Esophagus squamous epithelium (tissue), 4 donors: ENCODE data around the gene MYO9B.
"Not testable (repeated sequence)": the region's sequence is repeated elsewhere in the genome, so short reads cannot be mapped to it uniquely, and the experiment has no call there.

Experiments used
- CTCF ChIP-seq, 6 experiments: fragments of 450-650 bp in 4 of 6; fragments of 200-600 bp in 2 of 6; sonication (generic) in 2 of 6; IDR thresholded peaks; one replicate each; pipeline ENCODE4 v1.5.1; 2016 to 2019; ENCODE audit warnings: antibody characterized with exemption in 6 of 6, mild to moderate bottlenecking in 4 of 6, moderate library complexity in 4 of 6
- POLR2A ChIP-seq, 4 donors: fragments of 450-650 bp; IDR thresholded peaks; one replicate each; pipeline ENCODE4 v1.6.1; 2017; ENCODE audit warnings: antibody characterized with exemption in 4 of 4, mild to moderate bottlenecking in 4 of 4, moderate library complexity in 3 of 4

- TF ChIP-seq CTCF, POLR2A (IDR thresholded peaks at IDR 0.05): not testable (repeated sequence)
Measured at GRCh38 chr19:17106964-17107363, 31.4 kb downstream of the MYO9B start.
